LNCAP (cell line): ENCODE measurements around the gene VPS37D.

Experiments used
- TF ChIP-seq, protein P1 (sequence below): fragments of 450-650 bp; IDR thresholded peaks from 2 replicates; pipeline ENCODE4 v1.5.1; 2017; ENCODE audit warnings: mild to moderate bottlenecking

Gene VPS37D

DNA sequence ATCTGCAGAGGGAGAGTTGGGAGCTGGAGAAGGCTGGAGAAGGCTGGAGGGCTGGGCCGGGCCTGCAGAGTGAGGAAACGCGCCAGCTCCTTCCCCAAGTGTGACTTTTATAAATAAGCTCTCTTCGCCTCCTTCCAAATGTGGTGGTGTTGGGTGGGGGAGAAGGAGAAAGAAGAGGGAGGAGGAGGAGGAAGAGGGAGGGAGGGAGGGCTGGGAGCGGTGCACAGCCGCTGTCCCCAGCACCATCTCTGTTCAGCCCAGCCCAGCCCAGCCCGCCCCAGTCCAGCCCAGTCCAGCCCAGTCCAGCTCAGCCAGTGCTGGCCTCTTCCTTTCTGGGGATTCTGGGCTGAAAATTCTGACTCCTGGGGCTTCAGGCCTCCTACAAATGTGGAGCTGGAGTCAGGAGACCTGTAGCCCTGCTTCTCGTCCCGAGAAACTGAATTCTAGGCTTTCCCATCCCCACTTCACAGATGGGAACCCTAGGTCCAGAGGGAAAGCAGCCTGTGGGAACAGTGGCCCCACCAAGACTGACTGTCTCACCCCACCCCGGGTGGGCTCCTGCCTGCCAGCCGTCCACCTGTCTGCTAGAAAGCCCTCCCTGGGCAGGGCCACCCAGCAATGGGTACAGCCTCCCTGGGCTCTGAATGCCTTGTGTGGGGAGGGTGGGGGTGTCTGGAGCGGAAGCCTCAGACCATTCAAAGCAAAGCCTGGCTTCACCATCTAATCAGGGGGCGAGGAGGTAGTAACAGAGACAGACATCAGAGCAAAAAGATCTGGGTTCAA is 49.6 kb downstream of the VPS37D start:
- TF ChIP-seq, protein P1, sequence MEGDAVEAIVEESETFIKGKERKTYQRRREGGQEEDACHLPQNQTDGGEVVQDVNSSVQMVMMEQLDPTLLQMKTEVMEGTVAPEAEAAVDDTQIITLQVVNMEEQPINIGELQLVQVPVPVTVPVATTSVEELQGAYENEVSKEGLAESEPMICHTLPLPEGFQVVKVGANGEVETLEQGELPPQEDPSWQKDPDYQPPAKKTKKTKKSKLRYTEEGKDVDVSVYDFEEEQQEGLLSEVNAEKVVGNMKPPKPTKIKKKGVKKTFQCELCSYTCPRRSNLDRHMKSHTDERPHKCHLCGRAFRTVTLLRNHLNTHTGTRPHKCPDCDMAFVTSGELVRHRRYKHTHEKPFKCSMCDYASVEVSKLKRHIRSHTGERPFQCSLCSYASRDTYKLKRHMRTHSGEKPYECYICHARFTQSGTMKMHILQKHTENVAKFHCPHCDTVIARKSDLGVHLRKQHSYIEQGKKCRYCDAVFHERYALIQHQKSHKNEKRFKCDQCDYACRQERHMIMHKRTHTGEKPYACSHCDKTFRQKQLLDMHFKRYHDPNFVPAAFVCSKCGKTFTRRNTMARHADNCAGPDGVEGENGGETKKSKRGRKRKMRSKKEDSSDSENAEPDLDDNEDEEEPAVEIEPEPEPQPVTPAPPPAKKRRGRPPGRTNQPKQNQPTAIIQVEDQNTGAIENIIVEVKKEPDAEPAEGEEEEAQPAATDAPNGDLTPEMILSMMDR: no peak

DNA sequence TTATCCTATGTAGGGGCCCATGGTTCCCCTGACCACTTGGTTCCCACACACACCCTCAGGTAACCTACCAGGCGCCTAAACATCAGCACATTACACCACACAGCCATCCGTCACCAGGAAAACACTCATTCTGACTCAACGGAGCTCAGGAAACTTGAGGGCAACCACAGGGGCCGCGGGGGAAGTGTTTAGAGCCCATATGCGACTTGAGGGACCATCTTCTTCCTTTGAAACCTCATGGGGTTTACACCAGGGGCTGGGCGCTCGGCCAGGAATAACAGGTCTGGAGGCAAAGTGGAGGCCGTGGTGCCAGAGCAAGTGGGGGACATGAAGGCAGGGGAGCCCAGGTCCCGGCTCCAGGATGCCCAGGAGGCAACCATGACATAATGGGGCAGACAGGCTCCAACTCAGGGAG is 50.4 kb downstream of the VPS37D start:
- TF ChIP-seq, protein P1: no peak

DNA sequence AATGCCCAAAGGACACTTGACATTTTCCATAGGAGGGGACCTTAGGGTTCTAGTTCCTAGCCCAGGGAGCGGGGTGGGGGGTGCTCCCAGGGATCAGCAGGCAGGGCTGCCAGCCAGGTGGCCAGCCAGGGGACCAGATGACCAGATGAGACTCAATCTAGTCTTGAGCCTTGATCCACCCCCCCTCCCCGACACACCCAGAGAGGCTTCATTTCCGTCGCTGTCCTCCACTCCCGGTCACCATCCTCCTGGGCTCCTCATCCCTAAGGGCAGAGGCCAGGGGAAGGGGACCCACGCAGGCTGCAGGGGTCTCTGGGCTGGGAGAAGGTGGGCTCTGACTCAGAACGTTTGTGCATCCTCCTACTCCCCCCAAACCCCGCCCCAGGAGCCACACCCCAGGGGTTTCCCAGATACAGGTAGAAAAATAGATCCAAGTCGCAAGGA is 50.8 kb downstream of the VPS37D start:
- TF ChIP-seq, protein P1: no peak

DNA sequence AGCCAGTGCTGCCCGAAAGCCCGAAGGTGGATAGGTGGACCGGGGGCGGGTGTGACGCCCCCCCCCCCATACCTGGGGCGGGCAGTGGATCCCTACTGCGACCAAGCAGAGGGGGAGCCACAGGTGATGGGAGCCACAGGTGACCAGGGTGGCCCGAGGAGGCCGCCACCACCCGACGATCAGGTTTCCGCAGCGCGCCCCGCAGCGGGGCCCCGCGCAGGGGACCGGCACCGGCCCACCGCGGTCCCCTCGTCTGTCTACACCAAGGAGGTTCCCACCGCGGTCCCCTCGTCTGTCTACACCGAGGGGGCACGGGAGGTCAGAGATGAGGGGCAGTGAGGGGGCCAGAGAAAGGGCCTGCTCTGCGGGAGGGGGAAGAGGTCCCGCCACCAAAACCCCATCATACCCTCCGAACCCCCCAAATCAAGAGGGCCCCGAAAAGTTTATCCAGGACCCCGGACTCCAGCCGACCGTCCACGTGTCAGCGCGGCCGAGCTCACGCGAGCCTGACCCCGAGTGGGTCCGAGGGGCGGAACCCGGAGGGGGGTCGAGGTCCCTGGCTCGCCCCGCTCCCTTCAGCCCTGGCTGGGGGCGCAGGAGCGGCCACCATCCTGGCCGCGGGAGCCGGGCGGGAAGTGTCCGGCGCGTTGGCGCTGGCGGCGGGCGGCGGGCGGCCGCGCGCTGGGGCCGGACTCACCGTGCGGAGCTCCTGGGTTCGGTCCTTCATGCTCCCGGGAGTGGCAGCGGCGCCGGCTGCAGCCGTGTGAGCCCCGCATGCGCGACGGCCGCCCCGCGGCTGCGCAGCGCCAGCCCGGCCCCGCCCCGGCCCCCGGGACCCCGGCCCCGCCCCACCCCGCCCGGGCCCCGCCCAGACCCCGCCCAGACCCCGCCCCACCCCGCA is 51.5 kb downstream of the VPS37D start, which contains the start of gene STX1A:
STX1A (minus strand) TSS at position 765 of the 901 bp plus-strand sequence; CDS start at position 727, 38 bp downstream.
- TF ChIP-seq, protein P1: no peak; the same call in 1 of the 2 replicates

DNA sequence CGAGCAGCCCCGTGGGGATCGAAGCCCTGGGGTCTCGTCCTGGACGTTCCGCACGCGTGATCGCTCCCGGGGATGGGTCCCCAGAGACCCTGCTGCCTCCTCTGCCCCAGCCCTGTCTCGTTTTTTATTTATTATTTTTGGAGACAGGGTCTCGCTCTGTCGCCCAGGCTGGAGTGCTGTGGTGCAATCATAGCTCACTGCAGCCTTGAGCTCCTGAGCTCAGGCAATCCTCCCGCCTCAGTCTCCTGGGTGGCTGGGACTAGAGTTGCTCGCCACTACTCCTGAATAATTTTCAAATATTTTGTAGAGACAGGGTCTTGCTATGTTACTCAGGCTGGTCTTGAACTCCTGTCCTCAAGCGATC is 52.2 kb downstream of the VPS37D start:
- TF ChIP-seq, protein P1: no peak

DNA sequence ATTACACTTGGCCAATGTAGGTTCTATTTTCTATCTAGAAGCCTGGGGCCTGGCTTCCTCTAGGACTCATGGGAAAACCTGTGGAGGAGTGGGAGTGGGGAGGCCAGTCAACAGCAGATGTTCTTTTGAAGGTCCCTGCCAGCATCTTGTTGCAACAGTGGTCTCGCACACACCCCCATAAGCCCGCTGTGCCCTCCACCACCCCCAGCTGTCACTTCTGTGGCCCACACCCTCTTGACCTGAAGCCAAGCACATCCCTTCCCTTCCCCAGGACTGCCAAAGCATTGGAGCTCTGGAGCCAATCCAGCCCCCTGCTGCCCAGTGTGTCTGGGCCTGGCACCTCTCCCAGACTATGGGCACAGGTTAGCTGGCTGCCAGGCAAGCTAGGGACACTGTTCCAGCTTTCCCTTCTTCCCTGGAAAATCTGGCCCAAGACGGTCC is 53.8 kb downstream of the VPS37D start:
- TF ChIP-seq, protein P1: no peak
